GM23248 (cell line): Measurements from ENCODE around the gene CAVIN2.

ENCODE experiments used
- EZH2 ChIP-seq: fragments of 200-600 bp; sonication (generic); IDR thresholded peaks from 2 replicates; pipeline ENCODE4 v1.6.1; 2018; ENCODE audit warnings: antibody characterized with exemption, mild to moderate bottlenecking; ENCODE audit not compliant: insufficient read depth, poor library complexity, severe bottlenecking
- EZH2phosphoT487 ChIP-seq: fragments of 200-600 bp; sonication (generic); IDR thresholded peaks from 2 replicates; pipeline ENCODE4 v1.6.1; 2018; ENCODE audit warnings: antibody characterized with exemption, moderate library complexity, mild to moderate bottlenecking, low read depth; ENCODE audit not compliant: insufficient read depth

GRCh38 chr2:191836471-191836852 lies 10.4 kb downstream of the CAVIN2 start:
- TF ChIP-seq EZH2phosphoT487, result no peak
- TF ChIP-seq EZH2, result no peak
